ENCODE data around the gene NKAIN2.

- TF ChIP-seq POLR2AphosphoS5 (IDR thresholded peaks at IDR 0.05; ENCODE audit: low read depth, low read length) (no peak), RAD21 (IDR thresholded peaks at IDR 0.05; ENCODE audit: low read length) (no peak), CTCF (IDR thresholded peaks at IDR 0.05) (no peak), FOSL2 (IDR thresholded peaks at IDR 0.05; ENCODE audit: borderline replicate concordance, low read depth) (no peak), YY1 (IDR thresholded peaks at IDR 0.05; ENCODE audit: low read depth) (no peak), MAX (IDR thresholded peaks at IDR 0.05; ENCODE audit: low read depth) (no peak), IRF3 (IDR thresholded peaks at IDR 0.05; ENCODE audit: low read depth, low read length) (no peak)
- TF ChIP-seq, protein P1, sequence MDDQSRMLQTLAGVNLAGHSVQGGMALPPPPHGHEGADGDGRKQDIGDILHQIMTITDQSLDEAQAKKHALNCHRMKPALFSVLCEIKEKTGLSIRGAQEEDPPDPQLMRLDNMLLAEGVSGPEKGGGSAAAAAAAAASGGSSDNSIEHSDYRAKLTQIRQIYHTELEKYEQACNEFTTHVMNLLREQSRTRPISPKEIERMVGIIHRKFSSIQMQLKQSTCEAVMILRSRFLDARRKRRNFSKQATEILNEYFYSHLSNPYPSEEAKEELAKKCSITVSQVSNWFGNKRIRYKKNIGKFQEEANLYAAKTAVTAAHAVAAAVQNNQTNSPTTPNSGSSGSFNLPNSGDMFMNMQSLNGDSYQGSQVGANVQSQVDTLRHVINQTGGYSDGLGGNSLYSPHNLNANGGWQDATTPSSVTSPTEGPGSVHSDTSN (IDR thresholded peaks at IDR 0.05) = no peak
Observed at GRCh38 chr6:124742971-124743370, 939.3 kb downstream of the NKAIN2 start.

Data from SK-N-SH (cell line).